HCT116 (cell line): ENCODE data around the gene OR2A25. TPM values are rescaled to one million over a fixed set of nuclear protein-coding genes. Genes with fewer than 3 reads are reported as not detected.

Source experiments
- ATAC-seq: fragments of 200-7000 bp; cut with Tn5 transposase; 2 replicates; pipeline ENCODE4 v1.9.1; 2020; ENCODE audit warnings: mild to moderate bottlenecking, moderate library complexity
- BruUV-seq: library from RNA; stranded (reverse); fragments of 400-500 nt; replicated peaks from 2 replicates; lab custom pipeline; 2021; lab: Mats Ljungman, UMichigan
- CTCF ChIA-PET: fragments of 300-600 bp; sonication (Branson Sonifier 250); formaldehyde crosslinking; loops from one replicate; lab custom pipeline; 2021; ENCODE audit warnings: antibody characterized with exemption; lab: Charles Lee
- POLR2A ChIA-PET: fragments of 300-600, 350-600 bp; sonication (Branson Sonifier 250); formaldehyde crosslinking; loops from one replicate; lab custom pipeline; 2021; ENCODE audit warnings: antibody characterized with exemption; lab: Charles Lee
- RAD21 ChIA-PET, 2 experiments: fragments of 300-600 bp; sonication (Branson Sonifier 250); formaldehyde crosslinking; loops; one replicate each; lab custom pipeline; 2023; ENCODE audit warnings: low total read pairs in 2 of 2; ENCODE audit not compliant: uncharacterized antibody in 2 of 2, unreplicated experiment in 2 of 2, low non-redundant PET in 1 of 2; lab: Charles Lee
- DNase-seq: peaks from one replicate; pipeline ENCODE4 v3.0.0-alpha.2; 2010; ENCODE audit warnings: low read depth, low spot score
- H2AFZ ChIP-seq: fragments of 200-600 bp; shearing (Covaris generic), sonication (generic); 2 replicates; pipeline ENCODE4 v1.6.1; 2017; ENCODE audit warnings: low read depth, mixed run types, mixed read lengths, antibody characterized with exemption, low read length; ENCODE audit not compliant: poor library complexity, severe bottlenecking
- H3K27ac ChIP-seq: 2 replicates; pipeline ENCODE4 v1.5.1; 2012; ENCODE audit warnings: low read depth, low read length
- H3K27me3 ChIP-seq: fragments of 200-600 bp; sonication (generic); 2 replicates; pipeline ENCODE4 v1.6.1; 2016; ENCODE audit warnings: mixed run types, low read length, mixed read lengths; ENCODE audit not compliant: insufficient read depth
- H3K36me3 ChIP-seq, 2 experiments: fragments of 200-500 bp in 1 of 2; fragments of 200-600 bp in 1 of 2; sonication (Bioruptor generic) in 1 of 2; sonication (generic) in 1 of 2; 2 replicates each; pipeline versions ENCODE4 v1.5.1 to v1.6.1; 2014 to 2016; ENCODE audit warnings: low read length in 2 of 2, inconsistent platforms in 1 of 2, mixed read lengths in 1 of 2, mixed run types in 1 of 2; ENCODE audit not compliant: insufficient read depth in 2 of 2, control insufficient read depth in 1 of 2
- H3K4me1 ChIP-seq, 2 experiments: fragments of 200-600 bp in 1 of 2; sonication (generic) in 1 of 2; 2 replicates each; pipeline versions ENCODE4 v1.5.1 to v1.6.1; 2012 to 2017; ENCODE audit warnings: low read length in 2 of 2, inconsistent platforms in 1 of 2, mild to moderate bottlenecking in 1 of 2, mixed read lengths in 1 of 2, mixed run types in 1 of 2, moderate library complexity in 1 of 2; ENCODE audit not compliant: insufficient read depth in 2 of 2, control insufficient read depth in 1 of 2
- H3K4me2 ChIP-seq: fragments of 200-600 bp; sonication (generic); 2 replicates; pipeline ENCODE4 v1.6.1; 2017; ENCODE audit warnings: mixed run types, low read length, mixed read lengths
- H3K4me3 ChIP-seq, 2 experiments: fragments of 200-600 bp in 1 of 2; sonication (generic) in 1 of 2; replicated peaks in 1 of 2; 2 replicates each; pipeline ENCODE4 v1.5.1; 2011 to 2016; ENCODE audit warnings: low read length in 2 of 2, control low read depth in 1 of 2, low read depth in 1 of 2, mild to moderate bottlenecking in 1 of 2, mixed read lengths in 1 of 2, mixed run types in 1 of 2
- H3K79me2 ChIP-seq: fragments of 200-600 bp; sonication (generic); 2 replicates; pipeline ENCODE4 v1.6.1; 2017; ENCODE audit warnings: mild to moderate bottlenecking, mixed run types, low read length, moderate library complexity, mixed read lengths; ENCODE audit not compliant: insufficient read depth
- H3K9ac ChIP-seq: fragments of 200-600 bp; sonication (generic); 2 replicates; pipeline ENCODE4 v1.6.1; 2016; ENCODE audit warnings: low read length, mixed read lengths
- H3K9me2 ChIP-seq: fragments of 200-600 bp; sonication (generic), shearing (Covaris generic); 2 replicates; pipeline ENCODE4 v1.6.1; 2017; ENCODE audit warnings: mixed run types, mild to moderate bottlenecking, moderate library complexity; ENCODE audit not compliant: insufficient read depth
- H3K9me3 ChIP-seq, 2 experiments: fragments of 200-500 bp in 1 of 2; fragments of 200-600 bp in 1 of 2; sonication (Bioruptor generic) in 1 of 2; sonication (generic) in 1 of 2; 2 replicates each; pipeline ENCODE4 v1.6.1; 2014 to 2017; ENCODE audit warnings: low read length in 2 of 2, mixed read lengths in 2 of 2, inconsistent platforms in 1 of 2, low read depth in 1 of 2, mild to moderate bottlenecking in 1 of 2, mixed run types in 1 of 2, moderate library complexity in 1 of 2; ENCODE audit not compliant: control insufficient read depth in 1 of 2, insufficient read depth in 1 of 2
- H4K20me1 ChIP-seq: fragments of 200-600 bp; sonication (generic), shearing (Covaris generic); 2 replicates; pipeline ENCODE4 v1.6.1; 2017; ENCODE audit warnings: mixed run types, mild to moderate bottlenecking, moderate library complexity; ENCODE audit not compliant: insufficient read depth
- ATF3 ChIP-seq: IDR thresholded peaks from 2 replicates; pipeline ENCODE4 v1.6.1; 2012
- CBX3 ChIP-seq: IDR thresholded peaks from 2 replicates; pipeline ENCODE4 v1.6.1; 2012; ENCODE audit warnings: low read depth
- CEBPB ChIP-seq: IDR thresholded peaks from 2 replicates; pipeline ENCODE4 v1.6.1; 2012; ENCODE audit warnings: low read depth
- EGR1 ChIP-seq: IDR thresholded peaks from 2 replicates; pipeline ENCODE4 v1.6.1; 2012; ENCODE audit warnings: low read depth
- EZH2 ChIP-seq: fragments of 200-600 bp; sonication (generic); IDR thresholded peaks from 2 replicates; pipeline ENCODE4 v1.6.1; 2017; ENCODE audit warnings: antibody characterized with exemption, mixed run types
- FOSL1 ChIP-seq: IDR thresholded peaks from 2 replicates; pipeline ENCODE4 v1.6.1; 2012; ENCODE audit warnings: low read depth
- JUND ChIP-seq: IDR thresholded peaks from 2 replicates; pipeline ENCODE4 v1.6.1; 2012
- POLR2AphosphoS5 ChIP-seq: IDR thresholded peaks from 2 replicates; pipeline ENCODE4 v1.6.1; 2011; ENCODE audit warnings: mild to moderate bottlenecking, low read depth, low read length, moderate library complexity
- TCF7L2 ChIP-seq: IDR thresholded peaks from 2 replicates; pipeline ENCODE4 v1.7.0; 2011; ENCODE audit warnings: borderline replicate concordance, inconsistent platforms; ENCODE audit not compliant: insufficient read depth, insufficient read length; ENCODE audit errors: extremely low read depth
- ZBTB33 ChIP-seq: IDR thresholded peaks from 2 replicates; pipeline ENCODE4 v1.6.1; 2011; ENCODE audit warnings: mild to moderate bottlenecking, low read length, moderate library complexity; ENCODE audit not compliant: insufficient replicate concordance; ENCODE audit errors: extremely low read depth
- ZFX ChIP-seq: fragments of 450-650 bp; IDR thresholded peaks from 2 replicates; pipeline ENCODE4 v1.6.1; 2017
- intact Hi-C: fragments of 100-400 bp; cut with micrococcal nuclease; formaldehyde crosslinking; loops from 2 replicates; pipeline ENCODE4 v1.10.0; 2022
- total RNA-seq: library from RNA; stranded (reverse); gene quantifications from one replicate; pipeline ENCODE4 v1.2.1, GENCODE V29; 2021; ENCODE audit not compliant: unreplicated experiment
- TF ChIP-seq, protein P1 (sequence below): IDR thresholded peaks from 2 replicates; pipeline ENCODE4 v1.6.1; 2012
- TF ChIP-seq, protein P2 (sequence below): IDR thresholded peaks from 2 replicates; pipeline ENCODE4 v1.6.1; 2012; ENCODE audit warnings: low read depth

Gene OR2A25
- total RNA-seq, 1 experiment from 2014 or later = not detected

GRCh38 chr7:144087230-144087629 lies 17.6 kb downstream of the OR2A25 start:
- Histone ChIP-seq H3K36me3 (no peaks in the 10 kb centered on the region), H3K9me3 (no peaks in the 10 kb centered on the region), H3K4me2 (no peak overlapping the region), H3K4me1 (no peaks in the 10 kb centered on the region), H3K9ac (no peak overlapping the region), H4K20me1 (no peaks in the 10 kb centered on the region), H3K9me2 (no peaks in the 10 kb centered on the region), H3K79me2 (no peaks in the 10 kb centered on the region), H2AFZ (no peak overlapping the region), H3K27ac (no peak overlapping the region), H3K4me3 (no peak overlapping the region), H3K27me3 (no peaks in the 10 kb centered on the region)
- intact Hi-C loops = no loop called here
- DNase-seq (no peak), ATAC-seq (no peak)
- ChIA-PET RAD21 (no interaction called here), CTCF (interaction anchor here (0.6 kb wide), 1 partner anchor 678 kb away, joined by 3 read pairs; no protein-coding TSS in a partner anchor), POLR2A (no interaction called here)
- TF ChIP-seq CEBPB (no peak), ZFX (no peak), POLR2AphosphoS5 (no peak)
- no TSS peak for BruUV-seq

- no peaks in the 10 kb centered on the region for H3K79me2 ChIP-seq
- no peak overlapping the region for H3K9ac ChIP-seq
- no peak overlapping the region for H2AFZ ChIP-seq
- H3K9me3 ChIP-seq = no peaks in the 10 kb centered on the region
- no peak for ATAC-seq
- H3K9me2 ChIP-seq = no peaks in the 10 kb centered on the region
- BruUV-seq = no TSS peak
- no peaks in the 10 kb centered on the region for H3K4me1 ChIP-seq
- RAD21 ChIA-PET = no interaction called here
- POLR2A ChIA-PET = no interaction called here
- no peaks in the 10 kb centered on the region for H4K20me1 ChIP-seq
- no peak overlapping the region for H3K4me2 ChIP-seq
- H3K27ac ChIP-seq = no peak overlapping the region
- intact Hi-C loops = no loop called here
- no peaks in the 10 kb centered on the region for H3K27me3 ChIP-seq
- DNase-seq = no peak
- CTCF ChIA-PET = no interaction called here
- no peaks in the 10 kb centered on the region for H3K36me3 ChIP-seq
- H3K4me3 ChIP-seq = no peak overlapping the region
- TF ChIP-seq CEBPB (no peak), ATF3 (no peak), ZFX (no peak), JUND (no peak), EGR1 (no peak), CBX3 (no peak), FOSL1 (no peak), EZH2 (no peak), POLR2AphosphoS5 (no peak), TCF7L2 (no peak), ZBTB33 (no peak)
- TF ChIP-seq, protein P1, sequence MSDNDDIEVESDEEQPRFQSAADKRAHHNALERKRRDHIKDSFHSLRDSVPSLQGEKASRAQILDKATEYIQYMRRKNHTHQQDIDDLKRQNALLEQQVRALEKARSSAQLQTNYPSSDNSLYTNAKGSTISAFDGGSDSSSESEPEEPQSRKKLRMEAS = no peak
- TF ChIP-seq, protein P2, sequence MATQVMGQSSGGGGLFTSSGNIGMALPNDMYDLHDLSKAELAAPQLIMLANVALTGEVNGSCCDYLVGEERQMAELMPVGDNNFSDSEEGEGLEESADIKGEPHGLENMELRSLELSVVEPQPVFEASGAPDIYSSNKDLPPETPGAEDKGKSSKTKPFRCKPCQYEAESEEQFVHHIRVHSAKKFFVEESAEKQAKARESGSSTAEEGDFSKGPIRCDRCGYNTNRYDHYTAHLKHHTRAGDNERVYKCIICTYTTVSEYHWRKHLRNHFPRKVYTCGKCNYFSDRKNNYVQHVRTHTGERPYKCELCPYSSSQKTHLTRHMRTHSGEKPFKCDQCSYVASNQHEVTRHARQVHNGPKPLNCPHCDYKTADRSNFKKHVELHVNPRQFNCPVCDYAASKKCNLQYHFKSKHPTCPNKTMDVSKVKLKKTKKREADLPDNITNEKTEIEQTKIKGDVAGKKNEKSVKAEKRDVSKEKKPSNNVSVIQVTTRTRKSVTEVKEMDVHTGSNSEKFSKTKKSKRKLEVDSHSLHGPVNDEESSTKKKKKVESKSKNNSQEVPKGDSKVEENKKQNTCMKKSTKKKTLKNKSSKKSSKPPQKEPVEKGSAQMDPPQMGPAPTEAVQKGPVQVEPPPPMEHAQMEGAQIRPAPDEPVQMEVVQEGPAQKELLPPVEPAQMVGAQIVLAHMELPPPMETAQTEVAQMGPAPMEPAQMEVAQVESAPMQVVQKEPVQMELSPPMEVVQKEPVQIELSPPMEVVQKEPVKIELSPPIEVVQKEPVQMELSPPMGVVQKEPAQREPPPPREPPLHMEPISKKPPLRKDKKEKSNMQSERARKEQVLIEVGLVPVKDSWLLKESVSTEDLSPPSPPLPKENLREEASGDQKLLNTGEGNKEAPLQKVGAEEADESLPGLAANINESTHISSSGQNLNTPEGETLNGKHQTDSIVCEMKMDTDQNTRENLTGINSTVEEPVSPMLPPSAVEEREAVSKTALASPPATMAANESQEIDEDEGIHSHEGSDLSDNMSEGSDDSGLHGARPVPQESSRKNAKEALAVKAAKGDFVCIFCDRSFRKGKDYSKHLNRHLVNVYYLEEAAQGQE = no peak
These were observed 21.1 kb downstream of the OR2A25 start for GRCh38 chr7:144090667-144091066.
